ENCODE results near the gene TENT5A.

The TENT5A gene

GRCh38 chr6:81697559-81697958 lies 54.9 kb downstream of the TENT5A start:
- DNase-seq = no peak

- no peak for DNase-seq
Observed at GRCh38 chr6:81696524-81696923, 56.0 kb downstream of the TENT5A start.

Data from amniotic stem cell (primary cell).